ENCODE measurements around the gene SEMA3B.

The SEMA3B gene

DNA sequence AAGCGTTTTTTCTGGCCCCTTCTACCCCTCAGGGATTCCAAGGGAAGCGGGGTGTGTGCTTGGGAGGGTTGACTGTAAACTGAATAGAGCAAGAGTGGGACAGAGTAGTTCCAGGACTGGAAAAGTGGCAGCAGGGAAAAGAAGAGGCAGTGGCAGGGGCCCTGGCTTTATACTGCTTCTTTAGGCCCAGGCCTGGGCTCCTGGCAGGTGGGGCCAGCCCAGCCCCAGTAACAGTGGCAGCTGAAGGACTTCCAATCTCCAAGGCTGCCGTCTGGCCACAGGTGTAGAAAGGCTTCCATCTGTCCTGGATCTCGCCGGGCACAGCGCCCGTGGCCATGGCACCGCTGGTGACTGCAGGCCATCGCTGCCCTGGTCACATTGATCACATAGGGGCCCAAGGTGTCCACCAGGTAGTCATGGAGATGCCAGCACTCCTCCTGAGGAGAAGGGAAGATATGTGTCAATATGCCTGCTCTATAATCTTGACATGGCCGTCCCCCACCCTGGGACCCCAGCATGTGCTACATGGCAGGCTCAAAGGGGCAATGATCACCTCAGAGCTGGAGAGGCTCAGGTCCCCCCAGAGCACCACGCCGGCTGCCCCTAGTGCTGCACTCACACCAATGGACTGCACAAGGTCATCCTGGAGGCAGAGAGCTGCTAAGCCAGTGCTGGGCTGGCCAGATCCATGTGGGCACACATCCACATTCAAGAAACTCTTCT, 24.3 kb downstream of the SEMA3B start:
- in situ Hi-C loops (cut with MboI; ENCODE audit: low sequenced_read_pairs, unreplicated experiment) = no loop called here
- no peak for TF ChIP-seq CTCF (IDR thresholded peaks at IDR 0.05; ENCODE audit: borderline replicate concordance, control extremely low read depth, extremely low read depth, insufficient read depth, missing control alignments)
- no peak for DNase-seq (ENCODE audit: low spot score)

- in situ Hi-C loops (cut with MboI; ENCODE audit: low sequenced_read_pairs, unreplicated experiment) = no loop called here
- DNase-seq (ENCODE audit: low spot score) = no peak
- no peak for TF ChIP-seq CTCF (IDR thresholded peaks at IDR 0.05; ENCODE audit: borderline replicate concordance, control extremely low read depth, extremely low read depth, insufficient read depth, missing control alignments)
Observed at GRCh38 chr3:50294089-50294488, 25.1 kb downstream of the SEMA3B start.

- in situ Hi-C loops (cut with MboI; ENCODE audit: low sequenced_read_pairs, unreplicated experiment) = no loop called here
- no peak for TF ChIP-seq CTCF (IDR thresholded peaks at IDR 0.05; ENCODE audit: borderline replicate concordance, control extremely low read depth, extremely low read depth, insufficient read depth, missing control alignments)
- DNase-seq (ENCODE audit: low spot score) = no peak
Observed at GRCh38 chr3:50294492-50295403, 25.8 kb downstream of the SEMA3B start.

- in situ Hi-C loops (cut with MboI; ENCODE audit: low sequenced_read_pairs, unreplicated experiment) = no loop called here
- no peak for TF ChIP-seq CTCF (IDR thresholded peaks at IDR 0.05; ENCODE audit: borderline replicate concordance, control extremely low read depth, extremely low read depth, insufficient read depth, missing control alignments)
- no peak for DNase-seq (ENCODE audit: low spot score)
Observed at GRCh38 chr3:50295553-50296431, 26.8 kb downstream of the SEMA3B start.

GRCh38 chr3:50296721-50297383, 27.9 kb downstream of the SEMA3B start:
- DNase-seq (ENCODE audit: low spot score) = no peak
- in situ Hi-C loops (cut with MboI; ENCODE audit: low sequenced_read_pairs, unreplicated experiment) = no loop called here
- no peak for TF ChIP-seq CTCF (IDR thresholded peaks at IDR 0.05; ENCODE audit: borderline replicate concordance, control extremely low read depth, extremely low read depth, insufficient read depth, missing control alignments)
